ENCODE measurements around the gene FILIP1.

The FILIP1 gene

GRCh38 chr6:75249837-75250236, 243.8 kb downstream of the FILIP1 start:
- no peak for DNase-seq

GRCh38 chr6:75246386-75246785, 247.2 kb downstream of the FILIP1 start:
- DNase-seq: no peak

- peak; percentile 16 for DNase-seq
Measured at GRCh38 chr6:75244063-75244584, 249.5 kb downstream of the FILIP1 start.

GRCh38 chr6:75243333-75244062, 250.1 kb downstream of the FILIP1 start, which contains the start of gene COX7A2:
TSS of gene COX7A2 (minus strand) at chr6:75243801. CDS start at chr6:75243734, 67 bp downstream.
- peak; percentile 99 for DNase-seq
